Uterus (tissue), 4 donors: ENCODE results near the gene AATF. TPM values are rescaled to one million over a fixed set of nuclear protein-coding genes. Genes with fewer than 3 reads are reported as not detected.

Experiments
- DNase-seq, 2 donors: peaks; one replicate each; pipeline ENCODE4 v3.0.0-alpha.2; 2019 to 2020
- H3K27ac ChIP-seq, 2 donors: fragments of 200-600 bp; sonication (generic); 1 replicate in 1 of 2; 2 replicates in 1 of 2; pipeline ENCODE4 v1.5.1; 2016 to 2018
- H3K27me3 ChIP-seq, 2 donors: fragments of 200-600 bp; sonication (generic); one replicate each; pipeline ENCODE4 v1.5.1; 2018 to 2019; ENCODE audit warnings: control low read depth in 1 of 2
- H3K36me3 ChIP-seq, 2 donors: fragments of 200-600 bp; sonication (generic); one replicate each; pipeline ENCODE4 v1.5.1; 2019; ENCODE audit warnings: control low read depth in 1 of 2
- H3K4me1 ChIP-seq, 2 donors: fragments of 200-600 bp; sonication (generic); one replicate each; pipeline ENCODE4 v1.5.1; 2018 to 2019; ENCODE audit warnings: control low read depth in 1 of 2
- H3K4me3 ChIP-seq, 2 donors: fragments of 200-600 bp; sonication (generic); 1 replicate in 1 of 2; 2 replicates in 1 of 2; pipeline ENCODE4 v1.5.1; 2018 to 2019; ENCODE audit warnings: mild to moderate bottlenecking in 1 of 2
- H3K9me3 ChIP-seq, 2 donors: fragments of 200-600 bp; sonication (generic); one replicate each; pipeline ENCODE4 v1.5.1; 2019; ENCODE audit warnings: control low read depth in 1 of 2
- POLR2A ChIP-seq, 2 donors: fragments of 450-650 bp; IDR thresholded peaks; one replicate each; pipeline ENCODE4 v1.6.1; 2016; ENCODE audit warnings: antibody characterized with exemption in 2 of 2, mild to moderate bottlenecking in 1 of 2, moderate library complexity in 1 of 2
- intact Hi-C: fragments of 100-400 bp; cut with DNase I; formaldehyde crosslinking; loops from one replicate; pipeline ENCODE4 v1.15.1; 2023; ENCODE audit warnings: low total_unique reads
- total RNA-seq, 4 donors: library from RNA; depleted of rRNA in 3 of 4; stranded (reverse); fragments of >200 nt in 3 of 4; gene quantifications; one replicate each; pipeline versions ENCODE4 v1.1.0 to v1.2.4, GENCODE V29; 2014 to 2023
- TF ChIP-seq, protein P1 (sequence below), 4 experiments: fragments of 200-600 bp in 2 of 4; fragments of 450-650 bp in 2 of 4; sonication (generic) in 2 of 4; IDR thresholded peaks; one replicate each; pipeline ENCODE4 v1.5.1; 2016 to 2019; ENCODE audit warnings: antibody characterized with exemption in 4 of 4, mild to moderate bottlenecking in 2 of 4, moderate library complexity in 1 of 4
- donor health status: DM: yes; HTN: yes; CAD: no.

The AATF gene
- total RNA-seq, 4 donors from 2014 or later = 10.0 to 48.2 (median 30.3) TPM

DNA sequence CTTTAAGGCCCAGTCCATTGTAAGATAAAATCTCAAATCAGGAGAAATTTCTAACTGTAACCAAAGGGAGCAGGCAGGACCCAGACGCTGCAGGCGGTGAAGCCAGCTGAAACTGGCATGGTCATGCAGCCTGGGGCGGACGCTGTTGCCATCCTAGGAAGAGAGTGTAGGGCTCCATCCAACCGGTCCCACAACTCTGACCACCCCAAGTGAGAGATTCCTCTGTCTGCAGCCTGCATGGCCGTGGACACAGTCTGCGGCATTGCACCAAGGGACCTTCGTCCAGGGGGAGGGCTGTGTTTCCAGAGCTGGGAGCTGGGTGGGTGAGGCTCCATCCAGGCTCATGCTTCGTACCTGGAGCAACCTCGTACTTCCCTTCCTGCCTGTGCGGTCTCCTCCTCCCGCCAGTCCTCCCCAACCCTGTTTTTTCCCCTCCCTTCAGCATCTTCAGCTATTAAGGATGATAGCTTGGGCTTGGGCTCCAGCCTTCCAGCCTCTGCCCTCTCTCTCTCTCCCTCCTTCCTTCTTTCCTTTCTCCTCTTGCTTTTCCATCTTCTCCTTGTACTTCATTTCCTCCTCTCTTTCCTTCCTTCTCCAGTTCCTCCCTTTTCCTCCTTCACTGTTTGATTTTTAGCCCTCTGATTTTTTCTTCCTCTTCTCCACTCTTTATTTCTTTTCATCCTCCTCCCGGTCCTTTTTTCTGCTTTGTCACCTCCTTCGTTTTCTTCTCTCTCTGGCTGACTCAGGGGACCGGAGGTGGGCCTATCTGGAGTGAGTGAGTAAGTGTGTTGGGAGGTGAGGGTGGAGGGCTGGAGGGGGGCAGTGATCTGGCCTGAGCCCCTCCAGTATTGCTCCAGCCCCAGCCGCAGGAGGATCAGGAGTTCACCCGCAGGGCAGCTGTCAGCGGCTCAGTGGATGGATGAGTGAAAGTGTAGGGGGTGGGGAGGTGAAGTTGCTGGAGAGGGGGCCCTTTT lies 28.4 kb upstream of the AATF start:
- TF ChIP-seq, protein P1, sequence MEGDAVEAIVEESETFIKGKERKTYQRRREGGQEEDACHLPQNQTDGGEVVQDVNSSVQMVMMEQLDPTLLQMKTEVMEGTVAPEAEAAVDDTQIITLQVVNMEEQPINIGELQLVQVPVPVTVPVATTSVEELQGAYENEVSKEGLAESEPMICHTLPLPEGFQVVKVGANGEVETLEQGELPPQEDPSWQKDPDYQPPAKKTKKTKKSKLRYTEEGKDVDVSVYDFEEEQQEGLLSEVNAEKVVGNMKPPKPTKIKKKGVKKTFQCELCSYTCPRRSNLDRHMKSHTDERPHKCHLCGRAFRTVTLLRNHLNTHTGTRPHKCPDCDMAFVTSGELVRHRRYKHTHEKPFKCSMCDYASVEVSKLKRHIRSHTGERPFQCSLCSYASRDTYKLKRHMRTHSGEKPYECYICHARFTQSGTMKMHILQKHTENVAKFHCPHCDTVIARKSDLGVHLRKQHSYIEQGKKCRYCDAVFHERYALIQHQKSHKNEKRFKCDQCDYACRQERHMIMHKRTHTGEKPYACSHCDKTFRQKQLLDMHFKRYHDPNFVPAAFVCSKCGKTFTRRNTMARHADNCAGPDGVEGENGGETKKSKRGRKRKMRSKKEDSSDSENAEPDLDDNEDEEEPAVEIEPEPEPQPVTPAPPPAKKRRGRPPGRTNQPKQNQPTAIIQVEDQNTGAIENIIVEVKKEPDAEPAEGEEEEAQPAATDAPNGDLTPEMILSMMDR (IDR thresholded peaks at IDR 0.05) = no peak
- no peak for TF ChIP-seq POLR2A (IDR thresholded peaks at IDR 0.05)
- no peak overlapping the region for H3K4me3 ChIP-seq
- H3K36me3 ChIP-seq = no peaks in the 10 kb centered on the region
- H3K27ac ChIP-seq = no peak overlapping the region
- DNase-seq = no peak
- peaks cover 0 to 4% of the 10 kb centered on the region in 2 donors for H3K27me3 ChIP-seq
- H3K9me3 ChIP-seq = no peaks in the 10 kb centered on the region
- H3K4me1 ChIP-seq = no peaks in the 10 kb centered on the region
- intact Hi-C loops = no loop called here

DNA sequence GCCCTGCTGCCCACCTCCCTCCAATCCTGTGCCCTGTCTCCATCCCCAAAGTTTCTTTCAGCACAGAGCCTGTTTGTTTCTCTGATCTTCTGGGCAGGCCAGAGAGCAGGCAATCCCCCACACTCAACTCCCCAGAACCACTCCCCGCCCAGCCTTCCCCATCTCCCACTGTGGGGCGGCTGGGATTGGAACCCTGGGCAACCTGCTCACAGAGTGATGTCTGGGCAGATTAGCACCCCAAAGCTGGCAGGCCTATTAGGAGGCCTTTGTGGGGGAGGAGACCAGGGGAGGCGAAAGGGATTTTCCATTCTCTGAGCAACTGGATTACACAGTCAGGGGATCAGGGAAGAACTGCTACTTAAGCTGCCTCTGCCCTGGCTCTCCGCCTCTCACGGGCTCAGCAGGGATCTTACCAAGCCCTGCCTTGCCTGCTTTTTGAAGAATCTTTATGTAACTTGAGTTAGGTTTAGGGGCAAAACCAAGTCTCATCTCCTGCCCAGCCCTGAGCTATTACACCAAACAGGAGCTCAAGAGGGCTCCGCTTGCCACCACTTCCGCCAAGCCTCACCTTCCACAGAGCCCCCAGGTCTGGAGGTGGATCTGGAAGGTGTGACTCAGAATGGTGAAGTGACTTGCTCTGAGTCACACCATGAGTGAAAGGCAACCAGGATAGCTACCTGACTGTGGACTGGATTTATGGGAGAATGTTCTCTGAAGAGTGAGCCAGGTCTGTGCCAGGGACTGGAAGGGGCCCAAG lies 27.5 kb upstream of the AATF start:
- H3K4me1 ChIP-seq = no peaks in the 10 kb centered on the region
- no peaks in the 10 kb centered on the region for H3K9me3 ChIP-seq
- H3K27me3 ChIP-seq = peaks cover 0 to 4% of the 10 kb centered on the region in 2 donors
- DNase-seq = no peak
- intact Hi-C loops = no loop called here
- TF ChIP-seq, protein P1 (IDR thresholded peaks at IDR 0.05) = no peak
- no peak for TF ChIP-seq POLR2A (IDR thresholded peaks at IDR 0.05)
- no peak overlapping the region for H3K4me3 ChIP-seq
- H3K27ac ChIP-seq = no peak overlapping the region
- no peaks in the 10 kb centered on the region for H3K36me3 ChIP-seq

DNA sequence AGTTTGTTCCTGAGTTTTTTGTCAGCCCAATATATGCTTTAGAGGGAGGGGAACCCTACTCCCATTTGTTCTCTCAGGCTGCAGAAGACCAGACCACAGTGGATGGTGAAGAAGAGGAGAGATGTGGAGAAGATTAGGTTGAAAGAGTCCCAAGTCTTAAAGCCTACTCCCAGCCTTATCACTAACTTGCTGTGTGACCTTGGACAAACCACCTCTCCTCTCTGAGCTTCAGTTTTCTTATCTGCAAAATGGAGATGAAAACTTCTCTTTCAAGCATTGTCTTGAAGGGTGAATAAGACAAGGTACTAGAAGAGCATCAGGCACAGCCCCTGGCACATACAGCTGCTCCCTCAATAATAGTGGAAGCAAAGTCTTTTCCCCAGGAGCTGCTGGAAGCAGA lies 26.6 kb upstream of the AATF start:
- H3K4me3 ChIP-seq = no peak overlapping the region
- no peaks in the 10 kb centered on the region for H3K4me1 ChIP-seq
- no peaks in the 10 kb centered on the region for H3K9me3 ChIP-seq
- no peak overlapping the region for H3K27ac ChIP-seq
- TF ChIP-seq, protein P1 (IDR thresholded peaks at IDR 0.05) = no peak
- TF ChIP-seq POLR2A (IDR thresholded peaks at IDR 0.05) = no peak
- intact Hi-C loops = no loop called here
- H3K36me3 ChIP-seq = no peaks in the 10 kb centered on the region
- H3K27me3 ChIP-seq = peaks cover 0 to 7% of the 10 kb centered on the region in 2 donors
- DNase-seq = no peak

DNA sequence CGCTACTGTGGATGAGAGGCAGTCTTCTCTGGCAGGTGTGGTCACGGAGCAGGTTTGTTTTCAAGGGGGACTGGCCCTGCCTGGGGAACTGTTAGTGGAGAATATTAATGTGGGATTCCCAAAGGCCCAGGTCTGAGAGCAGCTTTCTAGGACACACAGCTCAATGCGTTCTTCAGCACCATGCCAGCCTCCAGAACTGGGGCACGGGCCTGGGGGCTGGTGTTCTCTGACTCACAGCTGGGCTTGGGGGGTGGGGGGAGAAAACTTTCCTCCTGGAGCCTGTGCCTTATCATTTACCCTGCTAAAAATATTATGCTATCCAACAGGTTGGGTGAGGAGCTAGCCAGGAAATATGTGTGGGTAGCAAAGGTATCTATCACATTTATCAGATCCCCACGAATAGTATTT lies 24.9 kb upstream of the AATF start:
- intact Hi-C loops = no loop called here
- no peak overlapping the region for H3K4me3 ChIP-seq
- no peaks in the 10 kb centered on the region for H3K9me3 ChIP-seq
- H3K36me3 ChIP-seq = no peaks in the 10 kb centered on the region
- no peaks in the 10 kb centered on the region for H3K4me1 ChIP-seq
- H3K27ac ChIP-seq = no peak overlapping the region
- TF ChIP-seq, protein P1 (IDR thresholded peaks at IDR 0.05) = no peak
- TF ChIP-seq POLR2A (IDR thresholded peaks at IDR 0.05) = no peak
- peaks cover 0 to 13% of the 10 kb centered on the region in 2 donors for H3K27me3 ChIP-seq
- no peak for DNase-seq

DNA sequence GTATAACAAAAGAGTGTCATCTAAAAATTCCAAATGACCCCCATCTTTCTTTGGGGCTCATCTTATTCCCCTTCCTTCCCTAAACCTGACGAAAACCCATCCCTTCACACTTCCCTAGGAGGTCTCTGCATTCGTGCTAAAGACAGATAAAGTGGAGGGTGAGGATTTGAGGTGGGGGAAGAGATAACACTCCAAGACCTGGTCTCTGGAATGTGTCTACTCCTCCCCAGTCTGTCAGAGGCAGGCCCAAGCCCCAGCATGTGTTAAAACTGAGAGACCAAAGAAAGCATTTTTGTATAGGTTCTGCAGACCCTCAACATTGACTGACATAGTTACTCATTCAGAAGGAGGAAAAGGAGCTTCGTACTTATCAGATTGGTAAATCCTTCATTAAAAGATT lies 22.5 kb upstream of the AATF start:
- no peak overlapping the region for H3K4me3 ChIP-seq
- intact Hi-C loops = no loop called here
- DNase-seq = no peak
- no peaks in the 10 kb centered on the region for H3K4me1 ChIP-seq
- H3K36me3 ChIP-seq = no peaks in the 10 kb centered on the region
- no peaks in the 10 kb centered on the region for H3K9me3 ChIP-seq
- H3K27ac ChIP-seq = no peak overlapping the region
- TF ChIP-seq, protein P1 (IDR thresholded peaks at IDR 0.05) = no peak
- no peak for TF ChIP-seq POLR2A (IDR thresholded peaks at IDR 0.05)
- peaks cover 7 to 33% of the 10 kb centered on the region in 2 donors for H3K27me3 ChIP-seq
